ENCODE data around the gene SMTNL2.
A peak's percentile ranks its signal among the peaks of the same experiment; 100 is the strongest.

SMTNL2 gene

DNA sequence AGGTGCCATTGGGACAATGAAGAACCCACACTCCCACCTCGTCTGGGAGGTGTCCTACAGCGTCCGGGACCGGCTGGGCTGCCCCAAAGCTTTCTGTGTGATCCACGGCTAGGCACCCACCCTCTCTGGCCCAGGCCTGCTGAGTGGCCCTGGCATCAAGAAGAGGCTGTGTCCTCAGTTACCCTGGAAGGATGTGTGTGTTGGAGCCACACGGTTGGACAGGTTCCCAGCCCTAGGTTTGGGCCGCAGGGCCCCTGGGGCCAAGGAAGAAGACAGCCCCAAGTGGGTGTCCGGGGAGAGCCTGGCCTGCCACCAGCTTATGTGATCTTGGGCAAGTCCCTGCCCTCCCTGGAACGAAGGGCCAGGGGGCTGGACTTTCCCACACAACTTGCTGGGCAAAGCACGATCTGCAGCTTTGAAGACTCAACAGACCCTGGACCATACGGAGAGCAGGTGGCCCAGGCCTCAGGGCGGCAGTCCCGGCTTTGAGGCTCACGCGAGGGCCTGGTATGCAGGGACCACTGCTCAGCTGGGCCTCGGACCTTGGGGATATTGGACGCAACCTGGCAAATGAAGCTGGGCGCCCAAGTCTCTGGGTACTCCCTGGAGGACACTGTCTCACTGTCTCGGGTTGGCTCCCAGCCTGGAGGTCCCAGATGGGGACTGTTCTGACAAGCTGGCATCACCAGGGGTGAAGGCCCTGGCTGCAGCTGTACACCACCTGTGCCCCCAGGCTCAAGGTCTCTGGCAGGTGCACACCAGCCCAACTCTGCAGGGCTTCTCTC is 46.7 kb upstream of the SMTNL2 start:
- no peak for DNase-seq
- Histone ChIP-seq H3K4me3 (ENCODE audit: low read depth, low read length) (no peak overlapping the region), H3K9me3 (ENCODE audit: severe bottlenecking) (no peaks in the 10 kb centered on the region), H3K36me3 (peaks cover 35% of the 10 kb centered on the region), H3K27ac (no peak overlapping the region), H3K27me3 (ENCODE audit: insufficient read depth, low read depth, severe bottlenecking) (no peaks in the 10 kb centered on the region)
- no peak for TF ChIP-seq CTCF (IDR thresholded peaks at IDR 0.05; ENCODE audit: low read depth, low read length)

DNA sequence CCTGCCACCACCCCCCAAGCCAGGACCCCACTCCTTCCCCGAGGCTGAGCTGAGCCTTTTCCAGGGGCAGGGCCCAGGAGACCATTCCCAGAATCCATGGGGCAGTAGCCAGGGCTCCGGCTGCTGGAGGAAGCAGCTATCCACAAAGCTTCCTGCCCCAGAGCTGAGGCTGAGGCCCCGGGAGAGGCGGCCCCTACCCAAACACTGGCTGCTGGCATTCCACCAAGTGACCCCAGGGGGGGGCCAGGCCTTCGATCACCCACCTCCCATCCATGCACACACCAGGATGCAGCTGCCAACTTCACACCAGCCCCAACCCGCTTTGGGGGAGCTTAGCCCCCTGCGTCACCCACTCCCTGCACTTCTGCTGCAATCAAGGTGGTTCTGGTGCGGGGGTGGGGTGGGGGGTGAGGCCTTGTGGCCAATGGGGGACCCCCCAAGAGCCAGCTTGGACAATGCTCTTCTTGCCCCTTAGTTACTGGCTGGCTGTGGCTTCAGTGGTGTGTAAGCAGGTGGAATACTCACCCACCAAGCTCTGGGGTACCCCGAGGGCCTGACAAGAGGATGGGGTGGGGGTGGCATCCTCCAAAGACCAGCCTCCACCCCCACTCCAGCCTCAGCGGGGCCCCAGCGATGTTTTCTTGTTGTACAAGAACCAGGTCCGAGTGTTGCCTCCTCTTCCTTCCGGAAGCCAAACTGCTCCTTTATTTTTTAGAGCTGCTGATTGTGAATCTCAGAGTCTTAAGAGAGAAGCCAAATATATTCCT is 45.9 kb upstream of the SMTNL2 start:
- TF ChIP-seq CTCF (IDR thresholded peaks at IDR 0.05; ENCODE audit: low read depth, low read length): no peak
- Histone ChIP-seq H3K36me3 (peaks cover 41% of the 10 kb centered on the region), H3K27ac (no peak overlapping the region), H3K4me3 (ENCODE audit: low read depth, low read length) (no peak overlapping the region), H3K27me3 (ENCODE audit: insufficient read depth, low read depth, severe bottlenecking) (no peaks in the 10 kb centered on the region), H3K9me3 (ENCODE audit: severe bottlenecking) (no peaks in the 10 kb centered on the region)
- DNase-seq: no peak

DNA sequence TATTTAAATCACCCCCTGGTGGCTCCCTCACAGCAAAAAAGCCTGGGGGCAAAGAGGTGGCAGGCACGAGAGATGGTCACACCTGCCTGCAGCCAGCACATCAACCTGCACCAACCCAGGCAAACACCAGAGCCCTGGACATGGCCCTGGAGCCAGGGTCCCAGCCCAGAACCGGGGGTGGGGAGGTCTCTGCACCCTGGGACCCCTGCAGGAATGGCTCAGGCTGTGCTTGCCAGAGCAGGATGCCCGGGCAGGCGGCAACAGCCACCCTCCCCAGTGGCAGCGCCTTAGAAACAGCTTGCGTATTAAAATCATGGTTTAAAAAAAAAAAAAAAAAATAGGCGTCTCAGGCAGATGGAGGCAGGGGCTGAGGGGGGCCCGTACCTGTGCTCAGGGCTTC is 45.3 kb upstream of the SMTNL2 start:
- Histone ChIP-seq H3K4me3 (ENCODE audit: low read depth, low read length) (no peak overlapping the region), H3K27ac (no peak overlapping the region), H3K36me3 (peaks cover 46% of the 10 kb centered on the region), H3K9me3 (ENCODE audit: severe bottlenecking) (no peaks in the 10 kb centered on the region), H3K27me3 (ENCODE audit: insufficient read depth, low read depth, severe bottlenecking) (no peaks in the 10 kb centered on the region)
- TF ChIP-seq CTCF (IDR thresholded peaks at IDR 0.05; ENCODE audit: low read depth, low read length): no peak
- no peak for DNase-seq

- H3K27ac ChIP-seq: no peak overlapping the region
- DNase-seq: no peak
- H3K9me3 ChIP-seq (ENCODE audit: severe bottlenecking): no peaks in the 10 kb centered on the region
- no peak for TF ChIP-seq CTCF (IDR thresholded peaks at IDR 0.05; ENCODE audit: low read depth, low read length)
- H3K4me3 ChIP-seq (ENCODE audit: low read depth, low read length): no peak overlapping the region
- peaks cover 50% of the 10 kb centered on the region for H3K36me3 ChIP-seq
- no peaks in the 10 kb centered on the region for H3K27me3 ChIP-seq (ENCODE audit: insufficient read depth, low read depth, severe bottlenecking)
Observed at GRCh38 chr17:4539576-4540223, 44.6 kb upstream of the SMTNL2 start.

DNA sequence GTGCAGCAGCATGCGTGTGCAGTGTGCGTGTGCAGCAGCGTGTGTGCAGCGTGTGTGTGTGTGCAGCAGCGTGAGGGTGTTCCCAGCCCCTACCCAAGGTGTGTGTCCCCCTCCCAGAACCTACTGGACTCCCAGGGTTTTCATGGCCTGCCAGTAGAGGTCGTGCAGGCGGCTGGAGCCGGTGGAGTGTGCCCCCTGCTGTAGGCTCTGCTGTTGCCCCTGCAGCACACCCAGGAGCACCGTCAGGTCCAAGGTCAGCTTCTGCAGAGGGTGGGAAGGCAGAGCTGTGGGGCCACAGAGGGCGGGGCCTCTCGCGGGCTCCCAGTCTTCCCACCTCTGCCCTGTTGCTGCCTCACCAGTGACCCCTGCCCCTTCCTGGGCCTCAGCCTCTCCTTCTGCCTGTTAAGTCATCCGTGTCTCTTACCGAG is 44.1 kb upstream of the SMTNL2 start:
- Histone ChIP-seq H3K27me3 (ENCODE audit: insufficient read depth, low read depth, severe bottlenecking) (no peaks in the 10 kb centered on the region), H3K27ac (no peak overlapping the region), H3K9me3 (ENCODE audit: severe bottlenecking) (no peaks in the 10 kb centered on the region), H3K36me3 (peaks cover 50% of the 10 kb centered on the region), H3K4me3 (ENCODE audit: low read depth, low read length) (no peak overlapping the region)
- peak; percentile 62 for TF ChIP-seq CTCF (IDR thresholded peaks at IDR 0.05; ENCODE audit: low read depth, low read length)
- DNase-seq: no peak

Measured in WERI-Rb-1 (cell line).